CD4-positive, alpha-beta T cell treated with Interleukin-17A for 4 hours (primary cell): ENCODE measurements around the gene DNM1.

Experiments
- DNase-seq: peaks from one replicate; pipeline ENCODE4 v3.0.0-alpha.2; 2020; ENCODE audit warnings: mixed read lengths

The DNM1 gene

DNA sequence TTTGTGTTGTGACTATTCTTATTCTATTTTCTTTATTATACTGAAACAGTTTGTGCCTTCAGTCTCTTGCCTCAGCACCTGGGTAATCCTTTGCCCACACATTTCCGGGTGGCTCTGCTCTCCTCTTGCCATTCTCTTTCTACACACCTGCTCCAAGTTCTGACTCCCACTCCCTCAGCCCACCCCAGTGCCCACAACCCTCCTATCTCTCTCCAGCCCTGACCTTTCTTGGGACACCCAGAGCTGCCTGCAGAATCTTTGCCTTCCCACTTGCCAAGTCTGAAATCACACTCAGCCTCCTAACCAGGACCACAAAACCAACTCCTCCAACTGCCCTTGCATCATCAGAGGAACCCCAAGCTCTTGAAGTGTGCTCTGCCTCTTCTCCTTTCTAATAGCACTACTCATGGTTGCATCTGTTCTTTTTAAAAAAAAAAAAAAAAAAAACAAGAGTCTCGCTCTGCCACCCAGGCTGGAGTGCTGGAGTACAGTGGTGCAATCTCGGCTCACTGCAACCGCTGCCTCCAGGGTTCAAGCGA, 77.0 kb downstream of the DNM1 start:
- no peak for DNase-seq

DNA sequence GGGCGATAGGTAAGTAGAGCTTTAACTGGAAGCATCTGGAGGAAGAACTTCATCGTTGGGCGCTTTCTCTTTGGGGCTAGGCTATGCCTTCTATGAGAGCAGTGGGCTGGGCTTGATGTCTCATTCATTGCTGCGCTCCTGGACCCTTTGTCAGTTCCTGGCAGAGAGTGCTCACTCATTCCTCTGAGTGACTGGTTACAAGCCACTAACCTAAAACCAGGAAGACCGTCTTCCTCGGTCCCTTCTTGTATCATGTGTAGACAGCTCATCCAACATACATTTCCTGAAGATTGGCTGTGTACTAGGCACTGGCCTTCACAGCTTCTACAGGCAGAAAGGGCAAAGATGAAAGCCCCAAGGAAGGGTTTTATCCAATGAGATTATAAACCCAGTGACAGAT, 79.3 kb downstream of the DNM1 start:
- DNase-seq, result no peak

DNA sequence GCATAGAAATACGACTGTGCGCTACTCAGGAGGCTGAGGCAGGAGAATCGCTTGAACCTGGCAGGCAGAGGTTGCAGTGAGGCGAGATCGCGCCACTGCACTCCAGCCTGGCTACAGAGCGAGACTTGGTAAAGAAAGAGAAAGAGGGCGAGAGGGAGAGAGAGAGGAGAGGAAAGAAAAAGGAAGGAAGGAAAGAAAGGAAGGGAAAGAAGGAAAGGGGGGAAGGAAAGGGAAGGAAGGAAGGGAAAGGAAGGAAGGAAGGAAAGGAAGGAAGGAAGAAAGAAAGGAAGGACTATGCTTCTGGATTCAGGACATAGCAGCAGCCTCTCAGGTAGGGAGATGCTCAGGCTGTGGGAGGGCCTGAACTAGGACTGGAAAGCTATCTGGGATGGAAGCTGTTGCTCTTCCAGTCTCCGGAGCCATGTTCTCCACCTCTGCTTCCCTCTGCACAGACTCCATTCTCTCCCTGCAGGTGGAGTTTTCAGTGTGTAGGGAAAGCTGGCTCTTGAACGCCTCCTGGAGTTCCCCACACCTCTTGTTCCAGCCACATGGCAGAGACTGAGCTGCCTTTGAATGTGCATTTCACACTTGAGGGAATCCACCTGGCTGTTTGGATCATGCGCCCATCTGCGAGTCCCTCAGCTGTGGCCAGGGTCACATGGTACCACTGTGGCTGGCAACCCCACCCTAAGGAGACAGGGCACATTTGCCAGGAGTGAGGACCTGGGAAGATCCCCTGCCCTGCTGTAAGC, 82.0 kb downstream of the DNM1 start:
- no peak for DNase-seq

GRCh38 chr9:128286440-128286839, 83.3 kb downstream of the DNM1 start:
- DNase-seq, result no peak

- no peak for DNase-seq
Measured at GRCh38 chr9:128288273-128289004, 85.3 kb downstream of the DNM1 start.

DNA sequence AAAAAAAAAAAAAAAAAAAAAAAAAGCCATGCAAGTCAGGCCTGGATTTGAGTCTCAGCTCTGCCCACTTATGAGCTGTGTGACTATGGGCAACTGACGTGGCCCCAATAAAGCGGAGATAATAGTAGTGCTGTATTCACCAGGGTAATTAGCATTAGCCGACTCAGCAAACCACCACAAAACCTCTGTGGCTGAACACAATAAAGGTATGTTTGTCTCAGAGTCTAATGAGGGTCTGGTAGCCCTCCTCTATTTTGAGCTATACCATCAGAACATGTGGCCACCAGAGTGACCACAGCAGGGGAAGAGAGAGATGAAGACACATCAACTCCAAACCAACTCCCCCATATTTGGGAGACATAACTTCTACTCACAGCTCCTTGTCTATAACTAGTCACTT, 88.8 kb downstream of the DNM1 start:
- DNase-seq, result no peak

- DNase-seq, result no peak
Measured at GRCh38 chr9:128293091-128293490, 89.9 kb downstream of the DNM1 start.

DNA sequence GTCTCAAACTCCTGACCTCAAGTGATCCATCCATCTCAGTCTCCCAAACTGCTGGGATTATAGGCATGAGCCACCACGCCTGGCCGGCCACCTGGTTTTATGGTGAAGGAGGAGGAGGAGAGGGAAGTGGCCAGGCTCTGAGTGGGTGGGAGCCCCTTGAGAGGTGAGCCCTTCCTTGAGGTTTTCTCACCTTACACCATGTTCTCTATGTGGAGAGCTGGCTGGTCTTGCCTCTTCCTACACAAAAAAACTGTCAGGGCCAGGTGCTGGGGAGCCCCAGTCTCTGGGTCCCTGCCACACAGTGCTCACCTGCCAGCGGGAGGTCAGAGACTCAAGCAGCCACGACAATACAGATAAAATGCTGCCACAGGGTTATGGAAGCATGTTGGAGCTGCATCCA, 91.0 kb downstream of the DNM1 start:
- no peak for DNase-seq

GRCh38 chr9:128296340-128297220, 93.4 kb downstream of the DNM1 start:
- no peak for DNase-seq

DNA sequence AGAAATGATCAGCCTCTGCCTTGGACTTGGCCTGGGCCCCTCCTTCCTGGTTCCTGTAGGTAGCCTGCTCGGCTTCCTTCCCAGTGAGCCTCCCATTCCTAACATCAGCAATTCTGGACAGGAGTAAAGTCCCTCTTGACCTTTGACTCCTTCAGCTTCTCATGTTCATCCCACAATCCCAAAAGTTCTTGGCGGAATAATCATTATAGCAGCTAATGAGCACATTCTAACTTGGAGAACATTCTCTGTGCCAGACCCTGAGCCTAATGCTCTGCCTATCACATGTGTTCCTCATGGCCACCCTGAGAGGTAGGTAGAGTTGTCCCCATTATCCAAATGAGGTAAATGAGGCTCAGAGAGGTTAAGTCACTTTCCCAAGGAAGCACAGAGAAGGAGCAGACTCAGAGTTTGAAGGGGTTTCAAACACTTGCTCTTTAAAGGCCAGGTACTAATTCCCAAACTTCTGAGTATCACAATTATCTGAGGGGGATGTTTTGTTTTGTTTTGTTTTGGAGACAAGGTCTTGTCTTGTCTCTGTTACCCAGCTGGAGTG, 94.1 kb downstream of the DNM1 start:
- DNase-seq, result no peak

- no peak for DNase-seq
Measured at GRCh38 chr9:128298535-128299482, 95.6 kb downstream of the DNM1 start.

GRCh38 chr9:128304136-128304970, 101.2 kb downstream of the DNM1 start:
- no peak for DNase-seq
